ENCODE measurements around the gene CPNE8. TPM values are rescaled to one million over a fixed set of nuclear protein-coding genes. Genes with fewer than 3 reads are reported as not detected.

The CPNE8 gene
- total and polyA plus RNA-seq, 2 experiments from 2014 or later, result 3.5 to 4.1 TPM

- in situ Hi-C loops (cut with MboI), result no loop called here
- TF ChIP-seq EZH2phosphoT487 (IDR thresholded peaks at IDR 0.05; ENCODE audit: insufficient read depth, low read depth), result no peak
- TF ChIP-seq EZH2 (IDR thresholded peaks at IDR 0.05; ENCODE audit: insufficient read depth, poor library complexity, severe bottlenecking), result no peak
- Histone ChIP-seq H3K9ac (no peak overlapping the region), H3K9me2 (ENCODE audit: insufficient read depth) (no peaks in the 10 kb centered on the region), H3F3A (ENCODE audit: insufficient read depth) (no peaks in the 10 kb centered on the region), H3K4me1 (ENCODE audit: insufficient read depth) (no peaks in the 10 kb centered on the region), H3K9me3 (ENCODE audit: low read depth) (no peaks in the 10 kb centered on the region), H3K27me3 (replicated peaks; ENCODE audit: insufficient read depth) (no peaks in the 10 kb centered on the region), H3K4me3 (no peak overlapping the region), H3K79me2 (ENCODE audit: insufficient read depth) (no peaks in the 10 kb centered on the region), H3K36me3 (ENCODE audit: low read depth) (no peaks in the 10 kb centered on the region), H3K27ac (no peak overlapping the region), H2AFZ (no peak overlapping the region), H4K20me1 (ENCODE audit: insufficient read depth) (no peaks in the 10 kb centered on the region), H3K4me2 (ENCODE audit: unreplicated experiment) (no peak overlapping the region)
- 11 to 23% methylated on average over 2 of the region's 2 CpGs for WGBS, 2 experiments (ENCODE audit: low coverage in 1 of 2, low lambda C conversion rate in 2 of 2, missing lambda C conversion rate in 2 of 2)
- no peak for DNase-seq
Measured at GRCh38 chr12:38638401-38638800, 267.0 kb downstream of the CPNE8 start.

- 34 to 36% methylated on average over 4 of the region's 4 CpGs for WGBS, 2 experiments (ENCODE audit: low coverage in 1 of 2, low lambda C conversion rate in 2 of 2, missing lambda C conversion rate in 2 of 2)
- Histone ChIP-seq H2AFZ (no peak overlapping the region), H3K9me3 (ENCODE audit: low read depth) (no peaks in the 10 kb centered on the region), H3K4me2 (ENCODE audit: unreplicated experiment) (no peak overlapping the region), H3K4me3 (no peak overlapping the region), H3F3A (ENCODE audit: insufficient read depth) (no peaks in the 10 kb centered on the region), H3K79me2 (ENCODE audit: insufficient read depth) (no peaks in the 10 kb centered on the region), H3K27ac (no peak overlapping the region), H3K4me1 (ENCODE audit: insufficient read depth) (no peaks in the 10 kb centered on the region), H3K9ac (no peak overlapping the region), H4K20me1 (ENCODE audit: insufficient read depth) (no peaks in the 10 kb centered on the region), H3K27me3 (replicated peaks; ENCODE audit: insufficient read depth) (no peaks in the 10 kb centered on the region), H3K36me3 (ENCODE audit: low read depth) (no peaks in the 10 kb centered on the region), H3K9me2 (ENCODE audit: insufficient read depth) (no peaks in the 10 kb centered on the region)
- no peak for DNase-seq
- TF ChIP-seq EZH2phosphoT487 (IDR thresholded peaks at IDR 0.05; ENCODE audit: insufficient read depth, low read depth) (no peak), EZH2 (IDR thresholded peaks at IDR 0.05; ENCODE audit: insufficient read depth, poor library complexity, severe bottlenecking) (no peak)
- in situ Hi-C loops (cut with MboI), result no loop called here
Measured at GRCh38 chr12:38633511-38633910, 271.9 kb downstream of the CPNE8 start.

GRCh38 chr12:38629064-38629463, 276.3 kb downstream of the CPNE8 start:
- no peak for TF ChIP-seq EZH2phosphoT487 (IDR thresholded peaks at IDR 0.05; ENCODE audit: insufficient read depth, low read depth)
- no peak for TF ChIP-seq EZH2 (IDR thresholded peaks at IDR 0.05; ENCODE audit: insufficient read depth, poor library complexity, severe bottlenecking)

GRCh38 chr12:38628288-38628687, 277.1 kb downstream of the CPNE8 start:
- in situ Hi-C loops (cut with MboI), result no loop called here
- no peak for TF ChIP-seq EZH2phosphoT487 (IDR thresholded peaks at IDR 0.05; ENCODE audit: insufficient read depth, low read depth)
- no peak for TF ChIP-seq EZH2 (IDR thresholded peaks at IDR 0.05; ENCODE audit: insufficient read depth, poor library complexity, severe bottlenecking)

More at GRCh38 chr12:38629064-38629463, 276.3 kb downstream of the CPNE8 start:
- no peak overlapping the region for H3K9ac ChIP-seq
- H3K4me2 ChIP-seq (ENCODE audit: unreplicated experiment), result no peak overlapping the region
- H3K36me3 ChIP-seq (ENCODE audit: low read depth), result no peaks in the 10 kb centered on the region
- DNase-seq, result no peak
- H3K9me2 ChIP-seq (ENCODE audit: insufficient read depth), result no peaks in the 10 kb centered on the region
- WGBS, 2 experiments (ENCODE audit: low coverage in 1 of 2, low lambda C conversion rate in 2 of 2, missing lambda C conversion rate in 2 of 2), result 33 to 40% methylated on average over 2 of the region's 2 CpGs
- in situ Hi-C loops (cut with MboI), result no loop called here
- no peaks in the 10 kb centered on the region for H3K9me3 ChIP-seq (ENCODE audit: low read depth)
- H3K4me1 ChIP-seq (ENCODE audit: insufficient read depth), result no peaks in the 10 kb centered on the region
- H3K27me3 ChIP-seq (replicated peaks; ENCODE audit: insufficient read depth), result no peaks in the 10 kb centered on the region
- H3K4me3 ChIP-seq, result no peak overlapping the region
- H3K27ac ChIP-seq, result no peak overlapping the region
- no peaks in the 10 kb centered on the region for H3K79me2 ChIP-seq (ENCODE audit: insufficient read depth)
- H2AFZ ChIP-seq, result no peak overlapping the region
- H3F3A ChIP-seq (ENCODE audit: insufficient read depth), result no peaks in the 10 kb centered on the region
- H4K20me1 ChIP-seq (ENCODE audit: insufficient read depth), result no peaks in the 10 kb centered on the region

GRCh38 chr12:38625306-38625705, 280.1 kb downstream of the CPNE8 start:
- in situ Hi-C loops (cut with MboI), result no loop called here
- Histone ChIP-seq H3K4me2 (ENCODE audit: unreplicated experiment) (no peak overlapping the region), H4K20me1 (ENCODE audit: insufficient read depth) (no peaks in the 10 kb centered on the region), H3K79me2 (ENCODE audit: insufficient read depth) (no peaks in the 10 kb centered on the region), H3K9me3 (ENCODE audit: low read depth) (no peaks in the 10 kb centered on the region), H3K9me2 (ENCODE audit: insufficient read depth) (no peaks in the 10 kb centered on the region), H3K4me1 (ENCODE audit: insufficient read depth) (no peaks in the 10 kb centered on the region), H3F3A (ENCODE audit: insufficient read depth) (no peaks in the 10 kb centered on the region), H3K36me3 (ENCODE audit: low read depth) (no peaks in the 10 kb centered on the region), H3K9ac (no peak overlapping the region), H3K4me3 (no peak overlapping the region), H2AFZ (no peak overlapping the region), H3K27ac (no peak overlapping the region), H3K27me3 (replicated peaks; ENCODE audit: insufficient read depth) (no peaks in the 10 kb centered on the region)
- no peak for TF ChIP-seq EZH2phosphoT487 (IDR thresholded peaks at IDR 0.05; ENCODE audit: insufficient read depth, low read depth)
- TF ChIP-seq EZH2 (IDR thresholded peaks at IDR 0.05; ENCODE audit: insufficient read depth, poor library complexity, severe bottlenecking), result no peak
- 23 to 26% methylated on average over 5 of the region's 5 CpGs for WGBS, 2 experiments (ENCODE audit: low coverage in 1 of 2, low lambda C conversion rate in 2 of 2, missing lambda C conversion rate in 2 of 2)
- DNase-seq, result no peak

More at GRCh38 chr12:38628288-38628687, 277.1 kb downstream of the CPNE8 start:
- Histone ChIP-seq H3K4me3 (no peak overlapping the region), H3K9me3 (ENCODE audit: low read depth) (no peaks in the 10 kb centered on the region), H3K9ac (no peak overlapping the region), H2AFZ (no peak overlapping the region), H3K79me2 (ENCODE audit: insufficient read depth) (no peaks in the 10 kb centered on the region), H3K9me2 (ENCODE audit: insufficient read depth) (no peaks in the 10 kb centered on the region), H4K20me1 (ENCODE audit: insufficient read depth) (no peaks in the 10 kb centered on the region), H3K4me2 (ENCODE audit: unreplicated experiment) (no peak overlapping the region), H3K27me3 (replicated peaks; ENCODE audit: insufficient read depth) (no peaks in the 10 kb centered on the region), H3K27ac (no peak overlapping the region), H3K4me1 (ENCODE audit: insufficient read depth) (no peaks in the 10 kb centered on the region), H3K36me3 (ENCODE audit: low read depth) (no peaks in the 10 kb centered on the region), H3F3A (ENCODE audit: insufficient read depth) (no peaks in the 10 kb centered on the region)
- no peak for DNase-seq

Data from GM23248 (cell line).